ENCODE measurements around the gene ERI3.

The ERI3 gene

DNA sequence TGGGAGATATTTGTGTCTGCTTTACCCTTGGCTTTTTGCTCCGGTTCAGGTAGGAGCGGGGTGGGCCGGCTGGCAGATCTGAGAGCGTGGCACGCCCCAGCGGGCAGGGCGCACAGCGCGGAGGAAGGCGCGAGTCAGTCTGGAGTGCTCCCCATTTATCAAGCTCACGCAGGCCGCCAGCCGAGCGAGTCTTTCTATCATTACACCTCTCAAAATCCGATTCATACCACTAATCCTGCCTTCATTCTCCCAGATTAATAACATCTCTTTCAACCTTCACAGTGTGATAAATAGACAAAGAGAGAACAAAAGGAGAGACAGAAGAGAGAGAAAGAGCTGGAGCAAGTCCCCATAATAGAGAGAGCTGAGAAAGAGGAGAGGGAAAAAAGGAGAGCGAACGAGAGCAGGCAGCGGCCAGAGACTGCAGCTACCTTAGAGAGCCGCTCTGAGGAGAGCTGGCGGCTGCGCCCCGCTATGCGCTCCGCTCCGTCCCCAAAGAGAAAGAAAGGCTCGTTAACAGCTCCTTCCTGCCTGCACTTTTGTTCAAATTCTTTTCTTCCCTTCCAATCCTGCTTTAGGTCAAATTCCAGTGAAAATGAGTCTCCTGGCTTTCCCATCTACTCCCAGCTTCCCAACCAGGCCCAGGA is 93.8 kb downstream of the ERI3 start:
- no peak for DNase-seq (ENCODE audit: low read depth)

DNA sequence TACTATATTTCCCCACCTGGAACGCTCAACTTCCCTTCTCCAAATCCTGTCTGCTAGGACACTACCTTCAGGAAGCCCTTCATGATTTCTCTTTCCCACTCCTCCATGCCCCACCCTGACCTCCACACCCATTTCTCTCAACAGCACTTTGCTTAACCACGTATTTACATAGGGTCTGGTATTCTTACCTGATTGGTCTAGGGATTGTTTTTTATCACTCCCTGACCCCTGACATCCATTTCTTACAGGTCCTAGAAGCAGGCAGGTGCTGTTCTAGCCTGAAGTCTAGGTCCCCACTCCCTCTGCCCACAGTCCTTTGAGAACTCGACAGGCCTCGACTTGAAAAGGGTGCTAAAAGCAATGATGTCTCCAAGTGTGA is 94.3 kb downstream of the ERI3 start:
- DNase-seq (ENCODE audit: low read depth): no peak

DNA sequence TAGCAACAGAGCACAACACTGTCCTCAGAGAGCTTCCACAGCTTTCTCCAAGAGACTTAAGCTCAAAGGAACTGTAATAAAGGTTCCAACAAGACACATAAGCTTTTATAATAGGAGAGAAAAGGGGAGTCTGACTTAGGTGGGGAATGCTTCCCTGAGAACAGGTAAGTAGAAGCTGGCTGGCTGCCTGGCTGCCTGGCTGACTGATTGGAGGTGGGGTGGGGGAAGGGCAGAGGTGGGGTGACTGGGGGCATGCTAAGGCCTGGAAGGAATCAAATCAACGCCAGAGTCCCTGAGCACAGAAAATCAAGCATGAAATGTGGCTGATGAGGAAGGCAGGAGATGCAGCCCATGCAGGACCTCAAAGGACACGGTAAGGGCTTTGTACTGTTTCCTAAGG is 96.0 kb downstream of the ERI3 start:
- DNase-seq (ENCODE audit: low read depth): no peak

DNA sequence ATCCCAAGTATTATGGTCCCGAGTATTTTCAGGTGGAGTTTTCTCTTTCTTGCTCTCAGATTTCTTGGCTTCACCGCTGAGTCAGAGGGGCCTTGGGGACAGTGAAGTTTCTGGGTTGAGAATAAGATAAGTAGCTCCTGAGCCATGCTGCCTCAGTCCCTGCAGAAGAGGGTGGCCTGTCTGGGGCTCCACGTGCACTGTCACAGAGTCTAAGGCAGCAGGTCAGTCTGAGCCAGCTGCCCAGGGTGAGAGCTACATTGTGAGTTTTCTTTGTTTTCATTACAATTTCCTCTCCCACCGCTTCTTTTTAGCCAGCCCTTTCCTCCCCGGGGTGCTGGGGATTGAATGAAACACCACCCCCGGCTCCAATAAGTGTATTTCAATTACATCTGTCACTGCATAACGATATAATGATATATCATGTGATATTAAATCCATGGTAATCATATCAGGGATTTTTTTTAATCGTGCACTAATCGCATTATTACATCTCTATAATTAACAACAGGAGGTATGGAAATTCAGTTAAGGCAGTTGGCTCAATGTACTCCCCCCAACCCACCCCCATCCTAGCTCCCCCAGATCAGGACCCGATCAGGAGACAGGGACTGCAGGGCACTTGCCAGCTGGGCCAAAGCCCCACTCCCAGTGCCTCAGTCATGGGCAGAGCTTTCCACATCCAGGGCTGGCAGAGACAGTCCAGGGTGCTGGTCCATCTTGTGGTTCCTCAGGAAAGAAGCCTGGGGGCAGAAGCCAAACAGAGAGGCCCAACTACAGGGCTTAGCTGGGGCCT is 98.1 kb downstream of the ERI3 start:
- DNase-seq (ENCODE audit: low read depth): no peak

DNA sequence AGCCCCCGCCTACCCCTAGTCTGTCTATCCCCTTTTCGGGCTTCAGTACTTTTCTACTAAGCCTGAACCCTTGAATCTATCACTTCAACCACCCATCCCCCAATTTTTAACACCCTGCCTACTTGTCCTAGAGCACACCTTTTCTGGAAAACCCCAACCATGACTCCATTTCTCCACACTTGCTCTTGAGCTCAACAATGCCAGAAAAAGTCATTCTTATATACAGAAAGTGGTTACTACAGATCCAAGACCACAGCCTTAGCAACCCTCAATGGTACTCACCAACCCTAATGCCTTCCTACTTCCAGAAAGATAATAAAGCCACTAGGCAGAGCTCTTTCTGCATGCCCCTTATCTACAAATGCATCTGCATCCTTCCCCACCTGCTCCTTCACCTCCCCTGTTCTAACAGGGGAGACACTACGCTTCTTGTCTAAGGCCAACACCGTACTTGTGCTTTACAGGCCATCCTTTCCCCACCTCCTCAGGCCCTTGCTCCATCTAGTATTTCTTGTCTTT is 100.6 kb downstream of the ERI3 start:
- DNase-seq (ENCODE audit: low read depth): no peak

DNA sequence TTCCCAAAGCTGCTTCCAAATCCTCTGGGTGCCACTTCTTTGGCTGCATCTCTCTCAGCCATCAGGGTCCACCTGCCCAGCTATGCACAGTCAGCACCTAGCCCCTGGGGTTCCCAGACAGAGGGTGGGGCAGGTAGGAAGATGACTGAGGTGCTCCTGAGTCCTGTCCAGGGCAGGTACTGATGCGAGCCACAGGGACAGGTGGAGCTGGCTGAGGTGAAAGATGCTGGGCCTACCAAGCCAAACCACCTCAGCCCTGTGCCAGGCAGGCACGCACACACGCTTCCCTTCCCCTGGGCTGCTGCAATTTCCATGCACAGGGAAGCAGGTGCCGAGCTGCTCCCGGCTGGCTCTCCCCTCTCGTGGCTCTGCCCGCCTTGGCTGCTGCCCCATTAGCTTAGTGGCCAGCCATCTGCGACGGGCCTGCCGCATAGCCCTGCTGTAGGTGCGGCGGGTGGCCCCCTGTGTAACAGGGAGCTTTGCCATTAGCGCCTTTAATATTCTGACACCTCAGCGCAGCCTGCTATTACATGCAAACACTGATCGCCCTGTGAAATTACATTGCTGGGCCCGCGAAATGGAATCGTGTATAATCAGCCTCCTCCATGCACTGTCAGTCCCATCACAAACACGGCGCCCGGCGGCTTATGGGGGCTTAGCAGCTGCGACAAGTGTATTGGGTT is 102.9 kb downstream of the ERI3 start:
- no peak for DNase-seq (ENCODE audit: low read depth)

DNA sequence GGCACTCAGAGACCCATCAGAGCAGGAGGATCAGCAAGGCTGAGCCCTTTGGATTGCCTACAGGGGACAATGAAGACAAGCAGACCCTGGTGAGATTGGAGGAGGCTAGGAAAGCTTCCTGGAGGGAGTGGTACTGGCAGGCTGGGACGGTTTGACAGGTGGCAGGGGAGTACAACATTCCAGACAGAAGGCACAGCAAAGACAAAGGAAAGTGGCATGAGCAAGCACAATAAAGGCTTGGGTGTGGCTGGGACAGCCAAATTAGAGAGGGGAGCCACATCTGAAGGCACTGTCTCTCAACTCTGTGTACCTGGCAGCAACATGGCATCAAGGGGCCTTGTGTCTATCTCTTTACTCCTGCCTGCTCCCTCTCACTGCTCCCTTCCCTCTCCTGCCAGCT is 103.6 kb downstream of the ERI3 start:
- DNase-seq (ENCODE audit: low read depth): no peak

DNA sequence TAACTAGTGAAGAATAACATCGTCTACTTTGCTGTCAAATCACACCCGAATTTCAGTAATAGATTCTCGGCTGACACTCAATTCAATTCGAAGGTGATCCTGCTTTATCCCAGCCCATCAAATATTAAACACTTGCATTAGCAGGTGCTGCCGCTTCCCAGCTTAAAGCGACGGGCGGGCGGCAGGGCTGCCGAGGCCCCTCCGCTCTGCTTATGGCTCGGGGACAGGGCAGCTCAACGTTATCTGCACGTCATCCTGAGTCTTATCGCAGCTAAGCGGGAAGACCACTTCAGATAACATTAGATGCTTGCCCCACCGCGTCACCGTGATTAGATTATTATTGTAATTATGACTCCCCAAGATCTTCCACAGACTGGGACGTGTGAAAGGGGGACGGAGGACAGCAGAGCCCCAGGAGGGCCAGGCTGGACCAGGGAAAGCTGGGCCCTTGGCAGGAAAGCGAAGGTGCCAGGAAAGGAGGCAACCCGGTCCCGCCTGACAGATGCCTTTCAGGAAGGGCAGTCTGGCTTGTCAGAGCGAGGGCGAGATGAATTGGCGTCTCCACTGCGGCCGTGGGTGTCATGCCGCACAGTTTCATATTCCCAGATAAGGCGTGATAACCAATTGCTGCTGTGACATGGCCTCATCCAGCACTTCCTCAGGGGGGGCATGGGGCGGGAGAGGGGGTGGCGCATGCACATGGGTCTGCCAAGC is 104.8 kb downstream of the ERI3 start:
- DNase-seq (ENCODE audit: low read depth): no peak

DNA sequence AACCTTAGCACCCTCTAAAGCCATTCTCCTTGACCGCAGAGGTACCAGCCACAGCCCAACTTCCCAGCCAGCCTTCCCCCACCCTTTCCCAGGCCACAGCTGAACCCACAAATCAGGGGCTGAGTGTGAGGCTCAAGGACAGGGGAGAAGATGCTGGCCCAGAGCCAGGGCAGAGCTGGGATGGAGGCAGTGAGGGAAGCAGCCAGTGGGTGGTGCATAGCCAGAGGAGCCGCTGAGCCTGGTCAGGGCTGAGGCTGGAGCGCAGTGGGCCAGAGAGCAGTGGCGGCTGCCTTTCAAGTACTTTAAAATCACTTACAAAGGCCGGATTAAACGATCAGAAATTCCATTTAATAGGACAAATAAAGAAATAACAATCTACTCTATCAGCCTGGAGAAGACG is 105.5 kb downstream of the ERI3 start:
- DNase-seq (ENCODE audit: low read depth): no peak

DNA sequence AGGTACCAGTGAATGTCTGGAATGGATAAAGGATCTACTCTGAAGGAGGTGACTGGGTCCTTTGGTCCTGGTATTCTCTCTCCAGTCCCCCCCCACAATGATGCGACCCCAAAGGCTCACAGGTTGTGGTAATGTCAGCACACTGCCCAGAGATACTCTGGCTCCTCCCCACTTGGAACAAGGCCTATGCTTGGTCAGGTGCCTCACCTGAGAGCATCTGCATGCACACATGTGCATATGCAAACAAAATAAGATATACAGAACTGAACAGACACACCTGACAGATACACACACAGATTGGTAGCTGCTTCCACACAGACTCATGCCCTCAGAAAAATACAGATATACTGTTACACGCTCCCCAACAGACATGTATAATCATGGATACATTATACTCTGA is 108.3 kb downstream of the ERI3 start:
- no peak for DNase-seq (ENCODE audit: low read depth)

DNA sequence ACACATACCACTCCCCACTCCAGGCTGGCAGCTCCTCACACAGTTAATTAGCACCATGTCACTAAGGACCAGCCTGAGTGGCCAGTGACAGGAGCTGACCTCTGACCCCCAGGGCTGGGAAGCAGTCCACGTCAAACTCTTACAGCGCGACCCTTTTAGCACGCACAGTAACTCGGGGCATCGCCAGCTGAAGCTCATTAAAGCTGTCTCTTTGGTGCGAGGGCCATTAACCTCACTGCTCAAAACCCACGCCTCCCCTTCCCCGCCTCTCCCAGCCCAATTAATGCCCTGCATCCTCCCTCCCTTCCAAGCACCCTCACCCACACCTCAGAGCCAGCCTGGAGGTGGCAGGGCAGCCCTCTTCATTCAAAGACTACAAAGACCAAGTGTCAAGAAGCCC is 110.1 kb downstream of the ERI3 start:
- no peak for DNase-seq (ENCODE audit: low read depth)

DNA sequence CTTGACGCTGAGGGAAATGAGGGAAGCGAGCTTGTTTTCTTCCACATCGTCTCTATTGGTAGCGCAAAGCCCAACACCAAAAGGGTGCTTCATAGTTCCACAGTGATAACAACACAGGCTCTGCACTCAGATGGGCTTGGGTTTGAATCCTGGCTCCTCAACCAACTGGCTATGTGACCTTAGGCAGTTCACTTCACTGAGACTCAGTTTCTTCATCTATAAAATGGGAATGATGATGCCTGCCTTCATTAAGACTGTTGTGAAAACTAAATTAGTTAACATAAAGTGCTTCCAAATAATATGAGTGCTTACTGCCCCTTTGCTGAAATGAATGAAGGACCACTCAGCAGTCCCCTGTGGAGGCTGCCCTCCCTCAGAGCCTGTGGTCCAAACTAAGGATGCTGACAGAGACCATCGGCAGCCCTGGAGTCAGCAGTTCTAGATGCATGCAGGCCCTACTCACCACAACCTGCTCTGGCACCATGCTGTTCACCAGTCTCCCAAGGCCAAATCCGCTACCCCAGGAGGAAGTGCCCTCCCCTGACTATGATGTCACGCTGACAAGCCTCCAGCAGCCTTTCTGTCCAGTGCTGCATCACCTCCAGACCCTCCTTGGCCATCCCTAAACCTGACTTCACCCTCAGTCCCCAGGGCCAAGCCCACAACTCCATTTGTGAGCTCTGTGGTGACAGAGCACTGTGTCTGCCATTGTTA is 111.1 kb downstream of the ERI3 start:
- DNase-seq (ENCODE audit: low read depth): no peak

DNA sequence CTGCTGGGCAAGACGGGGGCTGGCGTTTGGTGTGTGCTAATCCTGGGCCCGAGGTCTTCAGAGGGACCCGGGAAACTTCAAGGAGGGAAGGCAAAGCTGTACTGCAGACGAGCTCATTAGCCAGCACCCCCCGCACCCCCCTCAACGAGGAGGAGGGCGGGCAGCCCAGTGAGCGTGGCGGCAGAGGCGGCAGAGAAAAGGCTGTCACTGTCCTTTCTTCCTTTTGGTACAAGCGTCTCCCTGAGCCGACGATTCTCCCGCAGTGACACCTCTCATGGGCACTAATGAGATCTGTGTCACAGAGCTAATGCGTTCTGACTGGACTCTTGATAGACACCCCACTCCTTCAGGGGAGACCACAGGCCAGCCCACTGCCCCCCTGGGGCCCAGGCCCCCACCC is 112.3 kb downstream of the ERI3 start:
- no peak for DNase-seq (ENCODE audit: low read depth)

DNA sequence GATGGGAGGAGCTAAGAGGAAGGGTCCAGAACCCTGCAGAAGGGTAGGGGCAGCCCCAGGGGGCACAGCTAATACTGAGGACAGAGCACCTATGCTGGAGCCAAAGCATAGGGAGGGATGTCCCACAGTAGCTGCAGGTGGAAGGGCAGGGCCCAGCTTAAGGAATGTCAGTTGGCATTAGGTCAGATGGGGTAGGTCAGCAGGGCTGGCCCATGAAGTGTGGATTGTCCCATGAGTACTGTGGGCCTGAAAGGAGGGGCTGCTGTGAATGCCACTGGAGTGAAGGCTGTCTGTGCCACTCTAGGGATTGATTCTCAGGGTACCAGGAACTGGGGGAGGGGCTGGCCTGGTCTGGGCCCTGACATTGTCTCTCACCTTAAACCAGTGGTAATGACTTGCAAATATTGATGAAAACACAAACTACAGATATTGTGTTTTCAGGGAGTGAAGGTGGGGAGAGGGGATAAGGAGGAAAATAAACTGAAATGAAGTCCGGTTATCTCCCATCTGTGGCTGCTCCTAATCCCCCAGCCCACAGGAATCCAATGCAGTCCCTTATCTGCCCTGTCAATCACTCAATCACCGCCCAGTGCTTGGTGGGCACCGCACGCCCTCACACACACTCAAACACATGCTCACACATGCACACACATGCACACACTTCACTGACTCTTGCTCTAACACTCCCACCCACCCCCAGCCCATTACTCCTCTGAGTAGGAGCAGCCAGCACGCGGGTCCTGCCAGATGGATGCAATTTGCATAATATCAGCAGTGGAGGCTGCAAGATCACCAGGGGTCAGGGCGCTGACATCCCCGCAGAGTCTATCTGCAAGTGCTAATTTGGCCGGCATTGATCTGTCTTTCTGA is 114.0 kb downstream of the ERI3 start:
- DNase-seq (ENCODE audit: low read depth): no peak

DNA sequence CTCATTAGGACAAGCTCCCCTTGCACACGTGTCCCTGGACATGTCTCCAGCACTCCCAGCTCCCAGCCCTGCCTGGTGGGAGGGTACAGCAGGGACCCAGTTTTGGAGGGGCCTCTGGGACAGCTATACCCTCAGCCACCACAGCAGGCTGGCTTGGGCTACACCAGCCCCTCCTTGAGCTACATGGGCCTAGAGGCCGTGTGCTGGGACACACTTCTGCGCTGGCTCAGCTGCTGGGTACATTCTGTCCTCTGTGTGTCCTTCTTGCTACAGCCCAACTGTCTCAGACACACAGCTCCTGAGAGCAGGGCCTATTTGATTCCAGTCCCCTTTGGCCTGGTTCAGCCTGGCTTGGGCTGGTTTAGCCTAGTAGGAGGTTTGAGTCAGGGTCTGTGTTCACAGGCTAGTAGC is 115.1 kb downstream of the ERI3 start:
- DNase-seq (ENCODE audit: low read depth): no peak

DNA sequence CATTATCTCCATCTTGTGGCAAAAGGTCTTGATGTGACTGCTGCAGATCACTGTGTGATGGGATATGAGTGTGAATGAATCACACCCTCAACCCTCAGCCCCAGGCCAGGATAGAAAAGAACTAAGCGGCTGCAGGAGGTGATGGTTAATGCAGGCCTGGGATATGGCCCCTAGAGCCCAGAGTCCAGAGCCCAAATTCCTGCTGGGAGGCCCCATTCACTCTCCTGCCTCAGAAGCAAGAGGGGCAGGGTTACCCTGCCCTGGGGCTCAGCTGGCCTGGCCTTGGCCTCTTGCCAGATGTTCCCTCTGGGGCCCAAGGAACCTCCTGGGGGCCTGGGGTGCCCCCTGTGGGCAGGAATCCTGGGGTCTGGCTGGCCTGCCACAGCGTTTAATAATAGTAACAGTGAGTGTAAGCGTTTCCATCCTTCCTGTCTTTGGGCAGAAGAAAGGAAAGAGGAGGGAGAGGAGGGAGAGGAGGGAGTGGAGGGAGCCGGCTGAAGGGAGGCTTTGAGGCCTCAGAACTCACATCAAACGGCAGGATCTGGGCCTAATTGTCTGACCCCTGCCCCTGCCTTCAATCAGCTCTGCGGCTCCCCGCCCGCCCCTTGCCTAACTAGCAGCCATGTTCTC is 115.6 kb downstream of the ERI3 start:
- DNase-seq (ENCODE audit: low read depth): no peak

DNA sequence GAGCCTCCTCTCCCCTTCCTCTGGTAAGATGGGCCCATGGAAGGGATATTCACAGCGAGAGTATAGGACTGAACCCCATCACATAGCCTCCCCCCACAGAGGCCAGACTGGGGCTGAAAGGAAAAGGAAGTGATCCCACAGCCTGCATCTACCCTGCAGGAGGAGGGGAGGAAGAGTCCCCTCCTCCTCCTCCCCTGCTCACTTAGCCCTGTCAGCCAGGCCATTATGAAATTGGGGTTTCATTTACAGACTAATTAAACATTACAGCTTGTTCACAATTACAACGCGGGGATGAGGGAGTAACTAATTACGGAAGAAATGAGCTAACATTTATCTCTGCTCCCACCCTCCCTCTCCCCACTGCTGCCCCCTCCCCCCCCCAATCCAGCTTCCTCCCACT is 116.4 kb downstream of the ERI3 start:
- DNase-seq (ENCODE audit: low read depth): no peak

DNA sequence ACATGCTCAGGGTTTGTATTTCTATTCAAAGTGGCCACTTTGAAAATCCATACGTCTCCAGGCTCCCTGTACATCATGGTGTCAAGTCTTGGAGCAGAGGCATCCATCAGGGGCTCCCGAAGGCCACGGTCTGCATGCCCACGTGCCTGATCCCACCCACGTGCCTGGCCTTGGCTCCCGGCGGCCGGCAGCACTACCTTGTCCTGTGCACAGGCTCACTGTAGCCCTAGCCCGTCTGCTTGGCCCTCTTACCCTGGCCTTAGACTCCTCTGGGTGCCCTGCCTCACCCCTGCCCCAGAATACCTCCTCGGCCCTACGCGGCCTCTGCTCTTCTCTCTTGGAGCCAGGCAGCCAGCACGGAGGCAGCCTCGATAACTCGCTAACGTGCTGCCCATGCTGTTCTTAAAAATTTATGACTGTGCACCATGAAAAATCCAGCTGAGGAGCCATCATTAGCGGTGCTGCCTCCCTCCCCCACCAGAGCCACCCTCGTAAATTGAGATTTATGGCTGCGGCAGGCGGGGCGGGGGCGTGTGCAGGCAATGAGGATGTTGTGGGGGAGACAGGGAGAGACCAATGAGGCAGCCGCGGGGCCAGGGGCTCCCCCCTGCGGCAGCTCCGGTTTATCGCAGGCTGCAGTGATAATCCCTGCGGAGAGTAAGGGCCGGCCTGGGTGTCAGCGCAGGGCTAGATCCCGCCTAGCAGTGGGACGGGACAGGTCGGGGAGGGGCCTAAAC is 117.2 kb downstream of the ERI3 start:
- DNase-seq (ENCODE audit: low read depth): no peak

DNA sequence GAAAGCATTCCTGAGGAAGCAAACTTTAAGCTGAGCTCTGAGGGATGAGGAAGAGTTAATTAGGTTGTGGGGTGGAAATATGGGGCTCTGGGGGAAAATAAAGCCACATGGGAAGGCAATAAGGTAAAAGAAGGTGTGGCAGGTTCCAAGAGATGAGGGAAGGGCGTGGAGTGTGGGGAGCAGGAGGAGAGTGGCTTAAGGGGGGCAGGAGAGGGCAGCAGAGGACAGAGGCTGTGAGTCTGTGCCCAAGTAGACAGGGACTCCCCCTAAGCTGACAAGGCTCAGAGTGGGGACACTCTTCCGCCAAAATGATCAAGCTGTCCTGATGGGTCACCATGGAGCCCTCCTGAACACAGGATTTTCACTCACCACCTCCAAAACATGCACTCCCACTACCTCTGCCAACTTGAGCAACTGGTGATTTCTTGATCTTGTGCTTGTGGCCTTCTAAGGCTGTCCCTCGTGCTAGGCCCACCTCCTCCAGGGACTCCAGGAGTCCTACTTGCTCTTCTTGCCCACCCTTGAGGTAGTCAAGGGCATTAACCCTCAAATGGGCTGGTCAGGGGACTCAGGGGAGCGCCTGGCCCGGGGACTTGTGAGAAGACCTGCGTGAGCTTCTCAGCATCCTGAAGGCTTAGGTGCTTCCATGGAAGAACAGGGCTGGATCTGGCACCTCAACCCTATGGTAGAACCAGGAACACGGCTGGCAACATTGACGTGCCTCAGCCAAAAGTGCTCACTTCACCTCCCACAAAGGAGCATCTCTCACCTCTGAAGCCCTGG is 118.4 kb downstream of the ERI3 start:
- DNase-seq (ENCODE audit: low read depth): no peak

All from GM04503 (cell line).